ENCODE measurements around the gene FGA. TPM values are rescaled to one million over a fixed set of nuclear protein-coding genes. Genes with fewer than 3 reads are reported as not detected.

FGA gene
- total and polyA plus RNA-seq, 10 of the 15 experiments (the other 5 are each of a cell fraction or from before 2014, with no cell fraction given): 3.6 TPM; not detected in 9

DNA sequence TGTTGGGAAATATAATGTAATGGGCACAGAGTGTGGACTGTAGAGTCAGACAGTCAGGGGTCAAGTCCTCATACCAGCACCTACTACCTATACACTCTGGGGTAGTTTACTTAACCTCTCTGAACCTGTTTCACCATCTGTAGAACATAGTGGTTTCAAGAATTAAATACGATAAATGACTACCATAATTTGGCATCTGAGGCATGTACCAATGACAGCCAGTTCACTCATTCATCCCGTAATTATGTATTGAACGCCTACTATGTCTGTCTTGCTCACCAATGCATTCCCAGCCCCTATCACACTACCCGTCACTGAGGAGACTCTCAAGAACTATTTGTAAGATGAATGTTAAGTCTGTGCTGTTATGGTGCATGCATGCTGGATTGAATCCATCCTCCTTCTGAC, 29.7 kb downstream of the FGA start:
- BruUV-seq (replicated peaks): no TSS peak
- intact Hi-C loops (cut with micrococcal nuclease; ENCODE audit: unreplicated experiment): no loop called here
- no peaks in the 10 kb centered on the region for H3K36me3 ChIP-seq (ENCODE audit: control insufficient read depth in 2 of 2, insufficient read depth in 2 of 2, low read length in 1 of 2)
- FAIRE-seq (no peak), ATAC-seq (peak; percentile 28), DNase-seq (ENCODE audit: low read depth, low spot score) (no peak)
- H3K9me3 ChIP-seq (replicated peaks; ENCODE audit: control insufficient read depth, insufficient read depth, low read length): no peaks in the 10 kb centered on the region
- H3K4me3 ChIP-seq: no peak overlapping the region
- H2AFZ ChIP-seq (ENCODE audit: control insufficient read depth, low read depth, low read length): no peak overlapping the region
- no peaks in the 10 kb centered on the region for H3K4me1 ChIP-seq (ENCODE audit: control insufficient read depth, insufficient read depth, low read length)
- WGBS (ENCODE audit: insufficient coverage, insufficient replicate concordance, low lambda C conversion rate, missing lambda C conversion rate): 76% methylated on average over 4 of the region's 4 CpGs
- no peaks in the 10 kb centered on the region for H4K20me1 ChIP-seq (ENCODE audit: control insufficient read depth, insufficient read depth)
- ChIA-PET RAD21 (ENCODE audit: unreplicated experiment) (interaction anchor here (3.4 kb wide), 1 partner anchor 60 kb away, joined by 88 read pairs; no protein-coding TSS in a partner anchor), CTCF (interaction anchor here (0.8 to 18.3 kb wide), 4 partner anchors 10 to 74 kb away, joined by 3 to 796 read pairs (median 22); partner anchors contain the start of genes FGA, FGG and PLRG1), SMC1A (ENCODE audit: uncharacterized antibody, unreplicated experiment) (interaction anchor here (6.1 kb wide), 1 partner anchor 60 kb away, joined by 112 read pairs; no protein-coding TSS in a partner anchor), POLR2A (interaction anchor here (0.9 kb wide), 1 partner anchor 11 kb away, joined by 4 read pairs; no protein-coding TSS in a partner anchor)
- no peaks in the 10 kb centered on the region for H3K79me2 ChIP-seq (ENCODE audit: control insufficient read depth, insufficient read depth, low read length)
- H3K4me2 ChIP-seq (ENCODE audit: control insufficient read depth, insufficient read depth): no peak overlapping the region
- no peak overlapping the region for H3K9ac ChIP-seq (ENCODE audit: control insufficient read depth, insufficient read depth, low read length)
- in situ Hi-C loops (cut with MboI): no loop called here
- no peak overlapping the region for H3K27ac ChIP-seq (ENCODE audit: control insufficient read depth, insufficient read depth)
- TF ChIP-seq, protein P1, sequence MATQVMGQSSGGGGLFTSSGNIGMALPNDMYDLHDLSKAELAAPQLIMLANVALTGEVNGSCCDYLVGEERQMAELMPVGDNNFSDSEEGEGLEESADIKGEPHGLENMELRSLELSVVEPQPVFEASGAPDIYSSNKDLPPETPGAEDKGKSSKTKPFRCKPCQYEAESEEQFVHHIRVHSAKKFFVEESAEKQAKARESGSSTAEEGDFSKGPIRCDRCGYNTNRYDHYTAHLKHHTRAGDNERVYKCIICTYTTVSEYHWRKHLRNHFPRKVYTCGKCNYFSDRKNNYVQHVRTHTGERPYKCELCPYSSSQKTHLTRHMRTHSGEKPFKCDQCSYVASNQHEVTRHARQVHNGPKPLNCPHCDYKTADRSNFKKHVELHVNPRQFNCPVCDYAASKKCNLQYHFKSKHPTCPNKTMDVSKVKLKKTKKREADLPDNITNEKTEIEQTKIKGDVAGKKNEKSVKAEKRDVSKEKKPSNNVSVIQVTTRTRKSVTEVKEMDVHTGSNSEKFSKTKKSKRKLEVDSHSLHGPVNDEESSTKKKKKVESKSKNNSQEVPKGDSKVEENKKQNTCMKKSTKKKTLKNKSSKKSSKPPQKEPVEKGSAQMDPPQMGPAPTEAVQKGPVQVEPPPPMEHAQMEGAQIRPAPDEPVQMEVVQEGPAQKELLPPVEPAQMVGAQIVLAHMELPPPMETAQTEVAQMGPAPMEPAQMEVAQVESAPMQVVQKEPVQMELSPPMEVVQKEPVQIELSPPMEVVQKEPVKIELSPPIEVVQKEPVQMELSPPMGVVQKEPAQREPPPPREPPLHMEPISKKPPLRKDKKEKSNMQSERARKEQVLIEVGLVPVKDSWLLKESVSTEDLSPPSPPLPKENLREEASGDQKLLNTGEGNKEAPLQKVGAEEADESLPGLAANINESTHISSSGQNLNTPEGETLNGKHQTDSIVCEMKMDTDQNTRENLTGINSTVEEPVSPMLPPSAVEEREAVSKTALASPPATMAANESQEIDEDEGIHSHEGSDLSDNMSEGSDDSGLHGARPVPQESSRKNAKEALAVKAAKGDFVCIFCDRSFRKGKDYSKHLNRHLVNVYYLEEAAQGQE (IDR thresholded peaks at IDR 0.05; ENCODE audit: low read depth, low read length): no peak
- no peak for TF ChIP-seq RFX5 (IDR thresholded peaks at IDR 0.05; ENCODE audit: low read depth, low read length)
- TF ChIP-seq, protein P2, sequence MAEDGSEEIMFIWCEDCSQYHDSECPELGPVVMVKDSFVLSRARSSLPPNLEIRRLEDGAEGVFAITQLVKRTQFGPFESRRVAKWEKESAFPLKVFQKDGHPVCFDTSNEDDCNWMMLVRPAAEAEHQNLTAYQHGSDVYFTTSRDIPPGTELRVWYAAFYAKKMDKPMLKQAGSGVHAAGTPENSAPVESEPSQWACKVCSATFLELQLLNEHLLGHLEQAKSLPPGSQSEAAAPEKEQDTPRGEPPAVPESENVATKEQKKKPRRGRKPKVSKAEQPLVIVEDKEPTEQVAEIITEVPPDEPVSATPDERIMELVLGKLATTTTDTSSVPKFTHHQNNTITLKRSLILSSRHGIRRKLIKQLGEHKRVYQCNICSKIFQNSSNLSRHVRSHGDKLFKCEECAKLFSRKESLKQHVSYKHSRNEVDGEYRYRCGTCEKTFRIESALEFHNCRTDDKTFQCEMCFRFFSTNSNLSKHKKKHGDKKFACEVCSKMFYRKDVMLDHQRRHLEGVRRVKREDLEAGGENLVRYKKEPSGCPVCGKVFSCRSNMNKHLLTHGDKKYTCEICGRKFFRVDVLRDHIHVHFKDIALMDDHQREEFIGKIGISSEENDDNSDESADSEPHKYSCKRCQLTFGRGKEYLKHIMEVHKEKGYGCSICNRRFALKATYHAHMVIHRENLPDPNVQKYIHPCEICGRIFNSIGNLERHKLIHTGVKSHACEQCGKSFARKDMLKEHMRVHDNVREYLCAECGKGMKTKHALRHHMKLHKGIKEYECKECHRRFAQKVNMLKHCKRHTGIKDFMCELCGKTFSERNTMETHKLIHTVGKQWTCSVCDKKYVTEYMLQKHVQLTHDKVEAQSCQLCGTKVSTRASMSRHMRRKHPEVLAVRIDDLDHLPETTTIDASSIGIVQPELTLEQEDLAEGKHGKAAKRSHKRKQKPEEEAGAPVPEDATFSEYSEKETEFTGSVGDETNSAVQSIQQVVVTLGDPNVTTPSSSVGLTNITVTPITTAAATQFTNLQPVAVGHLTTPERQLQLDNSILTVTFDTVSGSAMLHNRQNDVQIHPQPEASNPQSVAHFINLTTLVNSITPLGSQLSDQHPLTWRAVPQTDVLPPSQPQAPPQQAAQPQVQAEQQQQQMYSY (CRISPR knock-in tag; IDR thresholded peaks at IDR 0.05): no peak
- no peak for TF ChIP-seq ZNF622 (IDR thresholded peaks at IDR 0.05)
- TF ChIP-seq EGR1 (IDR thresholded peaks at IDR 0.05; ENCODE audit: borderline replicate concordance in 1 of 2, low read depth in 2 of 2, low read length in 2 of 2): no peak
- H3K27me3 ChIP-seq (replicated peaks in 1 of 2; ENCODE audit: control insufficient read depth in 2 of 2, insufficient read depth in 2 of 2, low read length in 1 of 2): no peaks in the 10 kb centered on the region

All from GM12878 (cell line).